ENCODE results near the gene ATP5PD.
A peak's percentile ranks its signal among the peaks of the same experiment; 100 is the strongest.

DNA sequence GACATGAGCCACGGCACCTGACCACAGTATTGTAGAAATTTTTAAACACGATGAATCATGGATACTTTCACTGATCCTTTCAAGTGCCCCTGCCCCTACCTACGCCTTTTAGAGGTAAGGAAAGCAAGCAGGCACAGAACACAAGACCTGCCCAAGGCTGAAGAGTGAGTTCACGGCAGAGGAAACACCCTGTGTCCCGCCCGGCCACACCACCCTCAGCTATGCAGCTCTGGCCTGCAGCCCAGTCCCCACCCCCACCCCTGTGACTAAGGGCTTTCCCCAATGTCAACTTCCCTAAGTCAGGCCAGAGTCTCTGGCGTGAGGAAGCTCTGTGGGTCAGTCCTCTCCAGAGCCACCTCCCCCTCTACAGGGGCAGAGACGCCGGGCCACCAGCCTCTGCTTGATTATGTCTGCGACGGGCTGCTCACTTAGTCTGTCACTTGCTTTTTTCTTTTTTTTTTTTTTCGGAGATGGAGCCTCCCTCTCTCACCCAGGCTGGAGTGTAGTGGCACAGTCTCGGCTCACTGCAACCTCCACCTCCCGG, 49.4 kb upstream of the ATP5PD start:
- TF ChIP-seq CTCF (IDR thresholded peaks at IDR 0.05) (no peak), POLR2A (IDR thresholded peaks at IDR 0.05) (peak in 1 of 2 donors; percentile 15)

Measured in thyroid gland (tissue), 4 donors.